ENCODE data around the gene MAPT.

DNA sequence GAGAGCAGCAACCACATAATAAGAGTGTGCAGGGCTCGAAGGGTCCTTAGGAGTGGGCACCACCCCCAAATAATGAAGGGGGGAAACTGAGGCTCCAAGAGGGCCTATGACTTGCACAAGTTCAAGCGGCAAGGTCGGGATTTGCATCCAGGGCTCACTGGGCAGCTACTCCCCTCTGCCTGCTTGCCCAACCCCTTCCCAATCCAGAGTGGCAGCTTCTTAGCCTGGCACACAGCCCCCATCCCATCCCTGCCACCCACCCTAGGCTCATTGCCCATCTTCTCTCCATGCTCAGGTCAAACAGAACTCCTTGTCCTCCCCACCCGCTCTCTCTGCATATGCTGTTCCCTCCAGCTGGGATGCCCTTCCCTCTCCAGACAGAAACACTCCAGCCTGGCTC lies 47.3 kb upstream of the MAPT start:
- TF ChIP-seq POLR2A (IDR thresholded peaks at IDR 0.05; ENCODE audit: low read depth, low read length) (no peak), TAF1 (IDR thresholded peaks at IDR 0.05; ENCODE audit: borderline replicate concordance, low read depth, low read length) (no peak), POLR2AphosphoS5 (IDR thresholded peaks at IDR 0.05; ENCODE audit: low read depth, low read length) (no peak)
